ENCODE measurements around the gene RSPH1.

The RSPH1 gene

DNA sequence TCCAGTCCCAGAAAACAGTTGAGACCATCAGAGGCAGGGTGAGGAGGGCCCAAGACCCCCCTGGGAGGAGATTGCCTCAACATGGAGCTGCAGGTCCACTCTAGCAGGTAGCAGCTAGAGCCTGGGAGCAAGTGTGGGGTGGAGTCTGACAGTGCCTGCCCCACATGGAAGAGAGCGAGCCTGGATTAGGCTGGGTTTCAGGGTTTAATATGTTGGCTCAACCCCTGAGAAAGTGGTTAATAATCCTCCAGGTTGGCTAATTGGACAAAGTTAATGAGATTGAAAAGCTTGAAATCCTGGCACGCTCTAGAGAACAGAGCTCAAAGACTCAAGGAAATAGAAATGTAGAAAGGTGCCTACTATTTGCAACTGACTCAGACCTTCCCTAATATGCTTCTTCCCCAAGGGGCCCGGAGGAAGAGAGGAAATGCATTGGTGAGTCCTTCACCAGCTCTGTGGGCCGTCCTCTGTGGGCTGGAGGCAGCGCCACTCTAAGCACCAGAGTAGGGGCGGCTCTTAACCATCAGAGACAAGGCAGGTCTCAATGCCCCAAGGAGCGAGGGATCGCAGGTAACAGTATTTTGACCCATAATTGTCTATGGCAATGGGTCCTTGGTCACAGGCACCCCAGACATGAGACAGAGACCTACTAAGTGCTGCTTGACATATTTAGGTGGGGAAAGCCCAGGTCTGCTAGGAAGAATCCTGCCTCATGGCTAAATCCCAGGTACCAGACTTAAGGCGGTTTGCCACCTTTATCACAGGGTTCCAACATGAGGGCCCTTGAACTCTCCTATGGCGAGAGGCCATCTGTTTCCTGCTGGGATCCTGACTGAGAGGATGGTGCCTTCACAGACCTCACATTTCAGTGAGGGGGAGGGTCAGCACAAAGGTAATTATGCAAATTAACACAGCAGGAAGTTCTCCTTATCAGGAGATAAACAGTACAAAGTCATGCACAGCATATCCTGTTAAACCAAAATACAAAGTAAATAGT lies 33.8 kb downstream of the RSPH1 start:
- WGBS: 78% methylated on average over 10 of the region's 10 CpGs
- Histone ChIP-seq H3K4me1 (ENCODE audit: insufficient read depth, low read length) (peaks cover 21% of the 10 kb centered on the region), H3K4me3 (ENCODE audit: low read length) (no peak overlapping the region), H3K27me3 (ENCODE audit: insufficient read depth, low read length) (no peaks in the 10 kb centered on the region), H3K9ac (ENCODE audit: low read depth, low read length) (no peak overlapping the region), H3K36me3 (ENCODE audit: insufficient read depth, low read length) (no peaks in the 10 kb centered on the region), H3K27ac (ENCODE audit: low read depth, low read length) (peak overlapping the region; percentile 10; the same call in 1 of the 2 replicates), H3K9me3 (ENCODE audit: insufficient read depth, low read depth, low read length) (no peaks in the 10 kb centered on the region)

DNA sequence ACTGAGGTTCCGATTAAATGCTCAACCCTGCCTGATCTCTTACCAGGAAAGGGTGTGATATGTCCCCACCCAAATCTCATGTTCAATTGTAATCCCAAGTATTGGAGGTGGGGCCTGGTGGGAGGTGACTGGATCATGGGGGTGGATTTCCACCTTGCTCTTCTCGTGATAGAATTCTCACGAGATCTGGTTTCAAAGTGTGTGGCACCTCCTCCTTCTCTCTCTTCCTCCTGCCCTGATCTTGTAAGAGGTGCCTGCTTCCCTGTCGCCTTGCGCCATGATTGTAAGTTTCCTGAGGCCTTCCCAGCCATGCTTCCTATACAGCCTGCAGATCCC lies 34.9 kb downstream of the RSPH1 start:
- Histone ChIP-seq H3K27me3 (ENCODE audit: insufficient read depth, low read length) (no peaks in the 10 kb centered on the region), H3K36me3 (ENCODE audit: insufficient read depth, low read length) (no peaks in the 10 kb centered on the region), H3K9ac (ENCODE audit: low read depth, low read length) (no peak overlapping the region), H3K4me3 (ENCODE audit: low read length) (no peak overlapping the region), H3K27ac (ENCODE audit: low read depth, low read length) (no peak overlapping the region), H3K4me1 (ENCODE audit: insufficient read depth, low read length) (peaks cover 21% of the 10 kb centered on the region), H3K9me3 (ENCODE audit: insufficient read depth, low read depth, low read length) (no peaks in the 10 kb centered on the region)
- WGBS: 85% methylated on average over 5 of the region's 5 CpGs

DNA sequence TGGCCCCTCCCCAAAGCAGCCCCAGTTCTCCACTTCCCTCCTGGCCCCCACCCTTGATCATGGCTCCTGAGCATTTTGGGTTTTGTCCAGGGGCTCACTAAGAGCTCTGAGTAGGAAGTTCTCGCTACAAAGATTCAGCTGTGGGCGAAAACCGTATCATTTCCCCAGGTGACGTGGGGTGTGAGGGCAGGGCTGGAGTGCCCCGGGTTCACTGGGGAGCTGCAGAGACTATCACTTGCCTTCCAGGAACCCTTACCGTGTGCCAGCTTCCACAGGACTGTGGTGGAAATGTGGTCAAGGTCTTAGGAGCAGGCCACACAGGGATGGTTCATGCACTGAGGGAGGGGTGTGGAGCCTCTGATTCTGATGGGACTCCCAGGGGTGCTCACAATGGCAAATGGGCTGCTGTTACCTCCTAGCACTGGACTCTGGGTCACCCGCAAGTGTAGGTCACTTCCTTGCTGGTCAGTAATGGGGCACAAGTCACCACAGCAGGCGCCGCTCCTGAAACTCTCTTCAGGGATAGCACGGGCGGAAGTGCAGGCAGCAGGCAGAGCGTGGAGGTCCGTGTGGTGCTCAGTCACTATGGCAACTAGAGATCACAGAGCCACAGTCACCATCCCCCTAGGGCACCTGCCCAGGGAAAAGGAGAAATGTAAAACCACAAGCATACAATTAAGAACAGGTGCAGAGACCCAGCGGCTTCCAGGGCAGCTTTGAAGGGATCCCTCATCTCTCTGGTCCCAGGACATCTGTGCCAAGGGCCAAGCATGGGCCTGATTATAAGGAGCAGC lies 35.4 kb downstream of the RSPH1 start:
- Histone ChIP-seq H3K36me3 (ENCODE audit: insufficient read depth, low read length) (no peaks in the 10 kb centered on the region), H3K4me3 (ENCODE audit: low read length) (no peak overlapping the region), H3K27me3 (ENCODE audit: insufficient read depth, low read length) (no peaks in the 10 kb centered on the region), H3K27ac (ENCODE audit: low read depth, low read length) (no peak overlapping the region), H3K9ac (ENCODE audit: low read depth, low read length) (no peak overlapping the region), H3K9me3 (ENCODE audit: insufficient read depth, low read depth, low read length) (no peaks in the 10 kb centered on the region), H3K4me1 (ENCODE audit: insufficient read depth, low read length) (peaks cover 21% of the 10 kb centered on the region)
- WGBS: 87% methylated on average over 14 of the region's 14 CpGs

DNA sequence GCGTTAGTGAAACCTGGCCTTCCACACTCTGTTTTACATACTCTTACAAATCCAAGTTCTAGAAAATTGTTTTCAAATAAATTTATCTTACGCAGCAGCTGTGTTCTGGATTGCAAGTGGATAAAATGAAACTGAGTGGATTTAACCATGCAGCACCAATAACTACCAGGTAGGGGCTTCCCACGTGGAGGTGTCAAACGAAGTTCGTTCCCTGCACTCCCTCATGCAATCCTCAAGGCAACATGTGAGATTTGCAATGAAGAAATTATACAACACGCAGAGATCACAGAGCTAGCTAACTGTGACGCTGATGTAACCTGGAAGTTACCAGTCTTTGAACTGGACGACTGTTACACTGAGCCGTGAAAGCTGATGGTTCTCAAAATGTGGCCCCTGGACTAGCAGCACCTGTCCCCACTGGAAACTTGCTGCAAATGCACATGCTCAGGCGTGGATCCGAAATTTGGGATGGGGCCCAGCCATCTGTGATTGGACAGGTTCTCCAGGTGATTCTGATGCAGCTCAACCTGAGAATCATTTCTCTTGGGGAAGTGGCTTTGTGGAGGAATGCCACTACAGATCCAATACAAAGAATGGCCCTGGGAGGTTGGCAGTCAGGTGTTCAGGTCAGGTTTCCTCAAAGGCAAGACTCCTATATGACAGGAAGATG lies 36.3 kb downstream of the RSPH1 start:
- H3K36me3 ChIP-seq (ENCODE audit: insufficient read depth, low read length): no peaks in the 10 kb centered on the region
- H3K27me3 ChIP-seq (ENCODE audit: insufficient read depth, low read length): no peaks in the 10 kb centered on the region
- H3K4me3 ChIP-seq (ENCODE audit: low read length): no peak overlapping the region
- no peak overlapping the region for H3K27ac ChIP-seq (ENCODE audit: low read depth, low read length)
- peaks cover 21% of the 10 kb centered on the region for H3K4me1 ChIP-seq (ENCODE audit: insufficient read depth, low read length)
- no peaks in the 10 kb centered on the region for H3K9me3 ChIP-seq (ENCODE audit: insufficient read depth, low read depth, low read length)
- H3K9ac ChIP-seq (ENCODE audit: low read depth, low read length): no peak overlapping the region
- WGBS: 85% methylated on average over 11 of the region's 11 CpGs

DNA sequence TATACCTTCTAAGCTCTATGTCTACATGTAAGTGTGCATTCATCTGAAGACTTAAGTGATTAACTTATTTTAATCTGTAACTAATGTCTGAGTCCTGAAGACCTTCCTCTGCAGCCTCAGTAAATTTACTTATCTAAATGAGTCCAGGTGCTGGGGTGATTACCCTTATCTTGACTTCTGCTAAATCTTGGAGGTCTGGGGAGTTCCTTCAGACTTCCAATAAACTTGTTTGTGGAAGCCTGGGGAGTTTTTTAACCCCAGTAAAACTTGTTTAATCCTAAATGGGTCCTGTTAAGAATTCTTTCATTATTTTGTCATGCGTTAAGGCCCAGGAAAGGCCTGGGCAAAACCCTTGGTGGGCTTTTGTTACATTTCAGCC lies 37.0 kb downstream of the RSPH1 start:
- peaks cover 21% of the 10 kb centered on the region for H3K4me1 ChIP-seq (ENCODE audit: insufficient read depth, low read length)
- 69% methylated on average over 1 of the region's 1 CpG for WGBS
- H3K27ac ChIP-seq (ENCODE audit: low read depth, low read length): no peak overlapping the region

DNA sequence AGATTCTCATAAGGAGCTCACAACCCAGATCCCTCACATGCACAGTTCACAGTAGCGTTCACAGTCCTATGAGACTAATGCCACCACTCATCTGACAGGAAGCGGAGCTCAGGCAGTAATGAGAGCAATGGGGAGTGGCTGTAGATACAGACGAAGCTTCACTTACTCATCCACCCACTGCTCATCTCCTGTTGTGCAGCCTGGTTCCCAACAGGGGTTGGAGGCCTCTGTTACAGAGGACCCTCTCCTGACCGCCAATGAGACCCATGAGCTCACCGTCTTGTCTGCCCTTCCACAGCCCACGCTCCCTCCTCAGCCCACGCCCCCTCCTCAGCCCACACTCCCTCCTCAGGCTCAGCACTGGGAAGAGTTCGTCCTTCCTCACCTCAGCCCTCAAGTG lies 39.6 kb downstream of the RSPH1 start:
- Histone ChIP-seq H3K9me3 (ENCODE audit: insufficient read depth, low read depth, low read length) (no peaks in the 10 kb centered on the region), H3K27me3 (ENCODE audit: insufficient read depth, low read length) (no peaks in the 10 kb centered on the region), H3K36me3 (ENCODE audit: insufficient read depth, low read length) (no peaks in the 10 kb centered on the region), H3K4me3 (ENCODE audit: low read length) (no peak overlapping the region), H3K27ac (ENCODE audit: low read depth, low read length) (no peak overlapping the region), H3K4me1 (ENCODE audit: insufficient read depth, low read length) (peaks cover under 1% of the 10 kb centered on the region; the same call in 1 of the 2 replicates), H3K9ac (ENCODE audit: low read depth, low read length) (no peak overlapping the region)
- 84% methylated on average over 8 of the region's 8 CpGs for WGBS

More for the DNA sequence above, 37.0 kb downstream of the RSPH1 start:
- no peaks in the 10 kb centered on the region for H3K27me3 ChIP-seq (ENCODE audit: insufficient read depth, low read length)
- H3K9me3 ChIP-seq (ENCODE audit: insufficient read depth, low read depth, low read length): no peaks in the 10 kb centered on the region
- no peak overlapping the region for H3K9ac ChIP-seq (ENCODE audit: low read depth, low read length)
- H3K36me3 ChIP-seq (ENCODE audit: insufficient read depth, low read length): no peaks in the 10 kb centered on the region
- no peak overlapping the region for H3K4me3 ChIP-seq (ENCODE audit: low read length)

DNA sequence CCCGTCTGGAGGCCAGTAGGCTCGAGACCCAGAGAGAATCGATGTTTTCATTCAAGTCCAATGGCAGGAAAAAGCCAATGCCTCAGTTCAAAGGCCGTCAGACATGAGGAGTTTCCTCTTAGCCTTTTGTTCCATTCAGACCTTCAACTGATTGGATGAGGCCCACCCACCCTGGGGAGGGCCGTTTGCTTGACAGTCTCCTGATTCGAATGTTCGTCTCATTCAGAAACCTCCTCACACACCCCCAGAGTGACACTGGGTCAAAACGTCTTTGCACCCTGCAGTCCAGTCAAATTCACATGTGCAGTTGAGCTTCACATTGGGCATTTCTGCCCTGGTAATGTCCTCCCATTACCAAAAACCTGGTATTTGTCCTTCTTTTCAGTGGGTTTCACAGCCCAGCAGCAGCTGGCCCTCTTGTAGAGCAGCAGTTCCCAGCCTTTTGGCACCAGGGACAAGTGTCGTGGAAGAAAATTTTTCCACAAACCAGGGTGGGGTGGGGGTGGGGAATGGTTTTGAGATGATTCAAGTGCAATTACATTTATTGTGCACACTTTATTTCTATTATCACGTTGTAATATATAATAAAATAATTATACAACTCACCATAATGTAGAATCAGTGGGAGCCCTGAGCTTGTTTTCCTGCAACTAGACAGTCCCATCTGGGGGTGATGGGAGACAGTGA lies 40.1 kb downstream of the RSPH1 start:
- WGBS: 89% methylated on average over 9 of the region's 10 CpGs
- H3K27ac ChIP-seq (ENCODE audit: low read depth, low read length): no peak overlapping the region
- no peak overlapping the region for H3K9ac ChIP-seq (ENCODE audit: low read depth, low read length)

DNA sequence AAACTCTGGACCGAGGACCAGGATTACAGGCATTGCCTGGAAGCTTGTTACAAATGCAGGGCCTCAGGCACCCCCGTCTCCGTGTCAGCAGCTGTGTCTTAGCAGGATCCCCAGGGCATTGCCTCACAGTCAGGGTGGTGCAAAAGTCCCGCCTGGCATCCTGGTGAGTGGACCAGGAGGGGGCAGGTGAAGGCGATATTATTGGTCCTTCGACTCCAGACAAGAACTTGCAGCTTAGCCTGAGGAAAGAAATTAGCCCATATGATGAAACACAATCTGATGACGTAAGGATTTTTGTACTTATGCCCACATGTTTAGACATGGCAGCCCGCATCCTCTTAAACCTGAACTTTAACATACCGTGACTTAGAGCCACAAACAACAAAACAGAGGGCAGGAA lies 40.8 kb downstream of the RSPH1 start:
- Histone ChIP-seq H3K36me3 (ENCODE audit: insufficient read depth, low read length) (no peaks in the 10 kb centered on the region), H3K4me3 (ENCODE audit: low read length) (no peak overlapping the region), H3K9me3 (ENCODE audit: insufficient read depth, low read depth, low read length) (no peaks in the 10 kb centered on the region), H3K9ac (ENCODE audit: low read depth, low read length) (no peak overlapping the region), H3K27ac (ENCODE audit: low read depth, low read length) (no peak overlapping the region), H3K4me1 (ENCODE audit: insufficient read depth, low read length) (no peaks in the 10 kb centered on the region), H3K27me3 (ENCODE audit: insufficient read depth, low read length) (no peaks in the 10 kb centered on the region)
- WGBS: 81% methylated on average over 9 of the region's 9 CpGs

More for the DNA sequence above, 40.1 kb downstream of the RSPH1 start:
- Histone ChIP-seq H3K36me3 (ENCODE audit: insufficient read depth, low read length) (no peaks in the 10 kb centered on the region), H3K9me3 (ENCODE audit: insufficient read depth, low read depth, low read length) (no peaks in the 10 kb centered on the region), H3K27me3 (ENCODE audit: insufficient read depth, low read length) (no peaks in the 10 kb centered on the region), H3K4me1 (ENCODE audit: insufficient read depth, low read length) (no peaks in the 10 kb centered on the region), H3K4me3 (ENCODE audit: low read length) (no peak overlapping the region)

DNA sequence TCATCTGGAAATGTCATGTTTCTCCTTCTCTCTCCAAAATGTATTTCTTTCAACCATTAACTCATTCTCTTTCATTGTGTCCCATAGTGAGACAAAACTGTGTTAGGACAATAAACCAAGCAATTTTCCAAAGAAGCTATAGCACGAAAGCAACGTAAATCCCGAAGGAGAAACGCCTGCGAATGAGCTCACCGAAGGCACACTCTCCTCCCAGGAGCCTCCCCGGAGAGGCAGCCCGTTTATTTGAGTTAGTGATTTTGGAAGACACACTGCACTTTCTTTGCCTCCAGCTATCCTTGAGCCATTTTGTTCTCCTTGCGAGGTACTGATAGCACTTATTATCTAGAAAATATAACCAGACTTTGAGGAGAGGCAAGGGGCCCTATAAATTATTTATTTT lies 41.2 kb downstream of the RSPH1 start:
- Histone ChIP-seq H3K4me3 (ENCODE audit: low read length) (no peak overlapping the region), H3K4me1 (ENCODE audit: insufficient read depth, low read length) (no peaks in the 10 kb centered on the region), H3K27me3 (ENCODE audit: insufficient read depth, low read length) (no peaks in the 10 kb centered on the region), H3K27ac (ENCODE audit: low read depth, low read length) (no peak overlapping the region), H3K9ac (ENCODE audit: low read depth, low read length) (no peak overlapping the region), H3K9me3 (ENCODE audit: insufficient read depth, low read depth, low read length) (no peaks in the 10 kb centered on the region), H3K36me3 (ENCODE audit: insufficient read depth, low read length) (no peaks in the 10 kb centered on the region)
- WGBS: 75% methylated on average over 9 of the region's 9 CpGs

DNA sequence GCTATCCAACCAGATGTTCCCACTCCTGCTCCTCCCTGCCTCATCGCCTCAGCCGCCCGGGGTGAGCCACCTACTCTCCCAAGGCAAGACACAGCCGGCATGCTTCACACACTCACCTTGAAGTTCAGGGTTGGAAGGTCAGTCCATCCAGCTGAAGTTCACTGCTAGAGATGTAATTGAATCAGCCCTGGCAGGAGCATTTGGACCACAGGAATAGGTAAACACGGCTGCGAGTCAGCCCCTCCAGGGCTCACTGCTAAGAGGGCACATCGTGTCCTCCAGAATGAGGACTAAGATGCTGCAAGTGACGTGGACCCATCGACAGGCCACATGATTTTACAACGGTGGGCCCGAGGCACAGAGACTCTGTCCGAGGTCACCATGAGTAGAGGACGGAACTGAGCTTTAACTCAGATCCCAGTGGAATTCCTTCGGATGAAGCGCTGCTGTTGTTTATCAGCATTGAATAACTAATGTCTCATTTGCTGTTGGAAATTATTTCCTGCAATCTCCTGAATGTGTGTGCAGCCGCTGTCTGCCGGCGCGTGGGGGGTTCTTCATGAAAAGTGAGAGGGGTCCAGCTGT lies 41.9 kb downstream of the RSPH1 start:
- Histone ChIP-seq H3K9ac (ENCODE audit: low read depth, low read length) (no peak overlapping the region), H3K4me1 (ENCODE audit: insufficient read depth, low read length) (no peaks in the 10 kb centered on the region), H3K4me3 (ENCODE audit: low read length) (no peak overlapping the region), H3K27ac (ENCODE audit: low read depth, low read length) (no peak overlapping the region), H3K36me3 (ENCODE audit: insufficient read depth, low read length) (no peaks in the 10 kb centered on the region), H3K27me3 (ENCODE audit: insufficient read depth, low read length) (no peaks in the 10 kb centered on the region), H3K9me3 (ENCODE audit: insufficient read depth, low read depth, low read length) (no peaks in the 10 kb centered on the region)
- WGBS: 92% methylated on average over 19 of the region's 19 CpGs

Data from HUES64 (cell line).